ENCODE data around the gene CACNG1.

CACNG1 gene

DNA sequence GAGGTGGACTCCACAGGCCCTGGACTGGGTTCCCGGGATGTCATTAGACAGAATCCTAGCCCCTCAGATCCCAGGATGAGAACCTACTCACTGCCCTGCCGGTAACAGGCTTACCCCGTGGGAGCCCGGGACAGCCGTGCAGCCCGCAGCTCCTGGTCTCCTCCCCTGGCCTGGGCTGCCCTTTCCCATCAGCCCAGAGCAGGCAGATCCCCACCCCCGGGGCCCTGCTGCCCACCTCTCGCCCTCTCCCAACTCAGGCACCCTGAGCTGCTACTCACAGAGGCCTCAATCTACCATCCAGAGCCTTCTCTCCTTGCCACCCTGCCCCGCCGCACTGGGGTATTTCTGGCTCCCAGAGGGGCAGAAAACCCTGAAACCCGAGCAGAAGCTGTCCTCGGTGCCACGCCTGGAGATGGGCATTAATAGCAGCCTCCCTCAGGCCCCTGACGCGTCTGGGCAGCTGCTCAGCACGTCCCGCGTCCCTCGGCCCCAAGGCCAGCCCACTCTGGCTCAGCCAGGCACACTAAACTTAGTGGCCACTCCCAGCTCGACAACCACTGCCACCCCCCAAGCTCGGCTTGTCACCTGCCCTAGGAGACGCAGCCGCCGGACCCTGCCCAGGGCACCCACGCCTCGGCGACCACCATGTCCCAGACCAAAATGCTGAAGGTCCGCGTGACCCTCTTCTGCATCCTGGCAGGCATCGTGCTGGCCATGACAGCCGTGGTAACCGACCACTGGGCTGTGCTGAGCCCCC is at the start of gene CACNG1:
Gene CACNG1 (plus strand): TSS at position 539 of the 757 bp plus-strand sequence. CDS start 107 bp downstream, at position 646.
- no peak for DNase-seq (ENCODE audit: low read depth in 1 of 2, low spot score in 1 of 2)

DNA sequence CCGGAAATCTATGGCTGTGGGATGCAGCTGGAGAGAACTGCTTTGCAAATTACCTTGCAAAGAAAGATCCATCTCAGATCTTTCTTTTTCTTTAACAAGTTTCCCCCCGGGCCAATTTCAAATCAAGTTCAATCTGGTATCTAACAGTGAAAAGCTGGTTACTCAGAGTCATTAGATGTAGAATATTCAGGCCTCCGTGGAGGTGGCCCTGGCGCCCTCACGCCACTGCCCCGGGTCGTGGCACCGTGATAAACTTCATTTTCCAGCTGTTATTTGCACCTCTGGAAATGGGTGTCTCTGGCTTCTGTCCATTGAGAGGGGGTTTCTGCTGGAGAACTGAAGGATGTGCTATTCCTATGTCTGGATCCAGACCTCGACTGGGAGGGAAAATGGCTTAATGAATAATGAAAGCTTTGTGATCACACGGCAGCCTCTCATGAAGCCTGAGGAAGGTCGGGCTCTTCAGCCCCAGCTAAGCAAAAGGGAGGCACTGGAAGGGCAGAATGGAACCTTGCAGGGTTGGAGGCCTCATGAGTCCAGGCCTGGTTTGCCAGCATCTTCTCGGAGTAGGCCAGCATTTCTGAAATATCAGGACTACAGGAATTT is 49.3 kb upstream of the CACNG1 start:
- DNase-seq (ENCODE audit: low read depth in 1 of 2, low spot score in 1 of 2): no peak

- no peak for DNase-seq (ENCODE audit: low read depth in 1 of 2, low spot score in 1 of 2)
Measured at GRCh38 chr17:66995944-66996343, 48.4 kb upstream of the CACNG1 start.

GRCh38 chr17:66996926-66997325 is 47.4 kb upstream of the CACNG1 start:
- no peak for DNase-seq (ENCODE audit: low read depth in 1 of 2, low spot score in 1 of 2)

DNA sequence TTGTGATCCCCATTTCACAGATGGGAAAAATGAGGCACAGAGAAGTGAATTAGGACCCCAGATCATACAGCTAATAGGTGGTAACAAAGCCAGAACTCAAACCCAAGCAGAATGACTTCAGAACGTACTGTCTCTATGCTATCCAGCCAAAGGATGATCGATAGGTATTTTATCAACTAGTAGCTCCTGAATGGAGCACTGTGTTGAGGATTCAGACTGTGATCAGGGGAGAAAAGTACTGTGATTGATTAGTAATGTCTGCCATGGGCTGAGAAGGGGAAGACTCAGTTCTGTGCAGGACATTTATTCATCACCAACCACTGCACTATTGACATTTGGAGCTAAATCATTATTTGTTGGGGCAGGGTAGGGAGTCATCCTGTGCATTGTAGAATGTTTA is 41.1 kb upstream of the CACNG1 start:
- no peak for DNase-seq (ENCODE audit: low read depth in 1 of 2, low spot score in 1 of 2)

DNA sequence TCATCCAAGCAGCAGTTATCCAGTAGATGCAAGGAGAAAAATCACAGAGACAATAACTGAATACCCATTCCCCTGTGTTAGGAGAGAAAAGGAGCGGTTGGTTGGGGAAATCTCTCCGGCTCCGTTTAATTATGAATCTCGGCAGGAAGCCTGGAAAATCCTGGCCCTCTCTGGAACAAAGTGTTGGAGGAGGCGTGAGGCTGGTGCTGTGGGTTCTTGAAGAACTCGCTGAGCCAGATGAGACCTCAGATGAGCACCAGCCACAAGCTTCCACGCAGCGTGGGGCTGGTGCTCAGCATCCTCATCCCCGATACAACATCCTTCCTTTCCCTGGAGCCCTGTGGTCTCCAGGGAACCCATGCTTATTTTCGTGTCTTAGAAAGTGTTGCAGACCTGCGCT is 40.2 kb upstream of the CACNG1 start:
- DNase-seq (ENCODE audit: low read depth in 1 of 2, low spot score in 1 of 2): no peak

DNA sequence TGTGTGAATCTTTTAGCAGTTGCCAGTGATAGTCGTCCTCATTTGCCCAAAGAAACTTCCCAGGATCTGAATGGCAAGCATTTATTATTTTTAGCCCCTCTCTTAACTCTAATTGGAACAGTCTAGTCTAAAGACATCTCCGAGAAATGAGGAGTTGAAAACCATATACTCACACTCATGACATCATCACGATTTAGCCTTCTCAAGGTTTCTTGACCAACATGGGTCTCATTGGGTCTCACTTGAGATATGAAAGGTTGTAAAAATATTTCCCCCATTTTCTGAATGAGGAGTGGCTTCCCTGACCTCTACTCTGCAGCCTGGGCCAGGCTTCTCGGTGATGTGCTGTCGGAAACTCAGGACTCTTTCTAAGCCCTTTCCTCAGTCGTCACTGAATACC is 37.1 kb upstream of the CACNG1 start:
- DNase-seq (ENCODE audit: low read depth in 1 of 2, low spot score in 1 of 2): no peak

DNA sequence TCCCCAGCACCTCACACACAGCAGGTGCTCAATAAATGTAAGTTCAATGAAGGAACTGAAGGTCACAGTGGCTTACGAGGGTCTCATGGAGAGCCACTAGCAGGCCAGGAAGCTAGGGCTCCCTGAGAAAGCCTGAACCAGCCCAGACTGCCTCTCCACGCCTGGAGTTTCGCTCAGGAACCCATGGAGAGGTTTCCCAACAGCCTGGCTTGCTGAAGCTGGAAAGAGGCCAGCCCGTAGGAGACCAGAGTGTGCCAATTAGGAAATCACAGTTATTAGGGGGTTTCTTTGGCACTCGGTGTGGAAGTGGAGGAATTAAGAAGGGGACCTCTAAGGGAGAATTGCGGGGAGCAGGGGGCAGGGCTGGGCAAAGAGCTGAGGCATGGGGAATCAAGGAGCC is 36.3 kb upstream of the CACNG1 start:
- no peak for DNase-seq (ENCODE audit: low read depth in 1 of 2, low spot score in 1 of 2)

- no peak for DNase-seq (ENCODE audit: low read depth in 1 of 2, low spot score in 1 of 2)
Measured at GRCh38 chr17:67011527-67012175, 32.7 kb upstream of the CACNG1 start.

DNA sequence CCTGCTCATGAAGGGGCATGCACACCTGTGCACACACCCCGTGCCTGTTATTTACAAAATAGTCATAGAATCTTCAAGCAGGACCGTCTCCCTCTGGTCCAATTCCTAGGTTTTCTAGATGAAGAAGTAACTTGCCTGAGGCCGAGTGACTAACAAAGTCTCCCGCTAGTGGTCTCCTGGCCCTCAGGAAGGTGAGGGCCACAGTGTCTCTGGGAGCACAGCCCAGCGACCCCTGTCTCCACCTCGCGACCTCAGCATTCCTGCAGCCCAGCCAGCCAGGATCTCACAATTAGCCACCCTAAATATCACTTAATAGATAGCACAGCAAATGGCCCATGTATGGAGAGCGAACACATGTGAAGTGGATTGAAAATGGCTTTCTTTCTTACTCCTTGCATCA is 30.5 kb upstream of the CACNG1 start:
- DNase-seq (ENCODE audit: low read depth in 1 of 2, low spot score in 1 of 2): no peak

DNA sequence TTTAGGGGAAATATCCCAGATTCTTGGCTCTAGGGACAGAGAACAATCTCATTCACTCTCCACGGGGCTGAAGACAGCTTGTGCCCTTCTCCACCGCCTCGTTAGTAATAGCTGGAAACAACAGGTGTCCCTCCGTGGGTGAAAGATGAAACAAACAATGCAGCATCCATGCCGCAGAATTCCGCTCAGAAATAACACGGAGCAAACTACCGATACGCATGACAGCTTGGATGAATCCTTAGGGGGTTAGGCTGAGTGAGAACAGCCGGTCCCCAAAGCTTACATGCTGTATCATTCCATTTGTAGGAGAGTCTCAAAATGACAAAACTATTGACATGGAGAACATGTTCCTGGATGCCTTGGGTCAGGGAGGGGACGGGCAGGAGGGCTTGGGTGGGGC is 29.4 kb upstream of the CACNG1 start:
- DNase-seq (ENCODE audit: low read depth in 1 of 2, low spot score in 1 of 2): no peak

DNA sequence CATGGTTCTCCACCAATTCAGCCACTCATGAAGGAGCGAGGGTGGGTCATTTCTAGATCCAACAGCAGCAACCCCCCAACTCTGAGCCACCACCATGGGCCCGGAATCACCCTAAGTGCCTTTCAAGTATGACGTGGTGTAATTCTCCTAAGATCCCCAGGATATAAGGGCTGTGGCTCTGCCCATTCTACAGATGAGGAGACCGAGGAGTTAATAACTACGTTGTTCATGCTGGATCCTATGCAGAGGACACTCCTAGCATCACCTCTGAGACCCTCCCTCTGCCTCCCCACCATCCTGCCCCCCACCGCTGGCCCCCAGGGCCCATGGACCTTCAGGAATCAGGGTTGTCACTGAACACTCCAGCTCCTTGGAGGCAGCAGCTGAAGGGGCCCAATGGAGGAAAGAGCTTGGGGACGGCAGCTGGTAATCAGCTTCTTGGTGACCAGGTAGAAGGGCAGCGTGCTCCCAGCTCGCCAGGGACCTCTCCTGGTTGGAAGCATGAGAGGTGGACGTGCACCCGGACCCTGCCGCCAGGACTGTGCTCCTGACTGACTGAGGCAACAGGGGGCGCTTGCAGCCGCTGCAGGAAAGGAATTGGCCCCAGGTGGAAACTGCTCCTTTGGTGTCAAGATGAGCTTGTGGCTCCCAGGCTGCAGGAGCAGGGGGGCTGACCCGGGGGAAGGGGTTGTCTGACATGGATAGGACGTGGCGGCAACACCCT is 28.2 kb upstream of the CACNG1 start:
- DNase-seq (ENCODE audit: low read depth in 1 of 2, low spot score in 1 of 2): no peak

- no peak for DNase-seq (ENCODE audit: low read depth in 1 of 2, low spot score in 1 of 2)
Measured at GRCh38 chr17:67017910-67018309, 26.4 kb upstream of the CACNG1 start.

- DNase-seq (ENCODE audit: low read depth in 1 of 2, low spot score in 1 of 2): no peak
Measured at GRCh38 chr17:67018471-67019434, 25.6 kb upstream of the CACNG1 start.

DNA sequence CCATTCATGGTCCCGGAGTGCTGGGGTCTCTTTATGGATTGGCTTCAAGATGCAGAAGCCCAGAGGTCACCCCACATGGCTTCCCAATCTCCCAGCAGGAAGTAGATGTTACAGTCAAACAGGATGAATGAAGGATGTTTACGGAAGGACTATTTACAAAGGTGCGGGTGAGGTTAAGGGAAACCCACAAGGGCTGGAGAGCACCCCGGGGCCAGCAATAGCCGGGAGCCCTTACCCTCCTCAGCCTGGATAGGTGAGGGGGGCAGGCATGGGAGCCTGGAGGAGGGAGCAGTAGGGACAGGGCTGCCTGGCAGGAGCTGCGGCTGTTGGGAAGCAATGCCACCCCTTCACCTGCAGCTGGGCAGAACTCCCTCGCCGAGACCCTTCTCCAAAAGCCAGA is 24.5 kb upstream of the CACNG1 start:
- DNase-seq (ENCODE audit: low read depth in 1 of 2, low spot score in 1 of 2): no peak

- no peak for DNase-seq (ENCODE audit: low read depth in 1 of 2, low spot score in 1 of 2)
Measured at GRCh38 chr17:67020293-67020766, 24.0 kb upstream of the CACNG1 start.

GRCh38 chr17:67021196-67021595 is 23.2 kb upstream of the CACNG1 start:
- no peak for DNase-seq (ENCODE audit: low read depth in 1 of 2, low spot score in 1 of 2)

DNA sequence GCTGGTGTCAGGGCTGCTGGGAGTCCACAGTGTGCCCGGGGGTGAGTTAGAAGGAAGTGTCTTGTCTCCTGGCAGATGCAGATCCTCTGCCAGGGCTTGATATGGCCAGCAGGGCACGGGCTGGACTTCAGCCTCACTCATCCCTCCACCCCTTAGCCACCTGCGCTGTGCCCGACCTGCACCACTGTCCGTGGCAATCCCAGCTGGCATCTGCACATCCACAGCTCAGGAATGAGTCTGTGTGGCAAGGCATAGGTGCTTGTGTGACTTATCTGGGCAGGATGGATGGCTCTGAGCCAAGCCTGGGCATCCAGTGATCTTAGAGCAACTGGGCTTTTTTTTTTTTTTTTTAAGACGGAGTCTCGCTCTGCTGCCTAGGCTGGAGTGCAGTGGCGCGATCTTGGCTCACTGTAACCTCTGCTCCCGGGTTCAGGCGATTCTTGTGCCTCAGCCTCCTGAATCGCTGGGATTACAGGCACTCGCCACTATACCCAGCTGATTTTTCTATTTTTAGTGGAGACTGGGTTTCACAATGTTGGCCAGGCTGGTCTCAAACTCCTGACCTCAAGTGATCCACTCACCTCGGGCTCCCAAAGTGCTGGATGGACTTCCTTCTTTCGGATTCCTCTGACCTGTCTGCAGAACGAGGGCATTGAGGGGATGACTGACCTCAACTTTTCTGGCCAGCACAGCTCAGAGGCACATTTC is 22.5 kb upstream of the CACNG1 start:
- DNase-seq (ENCODE audit: low read depth in 1 of 2, low spot score in 1 of 2): no peak

GRCh38 chr17:67022451-67022810 is 21.9 kb upstream of the CACNG1 start:
- no peak for DNase-seq (ENCODE audit: low read depth in 1 of 2, low spot score in 1 of 2)

GRCh38 chr17:67024736-67025135 is 19.6 kb upstream of the CACNG1 start:
- DNase-seq (ENCODE audit: low read depth in 1 of 2, low spot score in 1 of 2): no peak

All from activated CD4-positive, alpha-beta T cell treated with anti-CD3 and anti-CD28 coated beads, Interleukin-2, amount 50 U/mL, for 24 hours (primary cell).